CD4-positive, alpha-beta T cell treated with Interleukin-21 for 1 hour (primary cell): Measurements from ENCODE around the gene DCC.

ENCODE experiments used
- DNase-seq: peaks from one replicate; pipeline ENCODE4 v3.0.0-alpha.2; 2020

The DCC gene

GRCh38 chr18:53131001-53131400 is 791.0 kb downstream of the DCC start:
- DNase-seq: no peak

- DNase-seq: no peak
Measured at GRCh38 chr18:53134711-53135110, 794.7 kb downstream of the DCC start.

- no peak for DNase-seq
Measured at GRCh38 chr18:53135654-53136053, 795.7 kb downstream of the DCC start.

- no peak for DNase-seq
Measured at GRCh38 chr18:53139746-53140500, 799.9 kb downstream of the DCC start.

DNA sequence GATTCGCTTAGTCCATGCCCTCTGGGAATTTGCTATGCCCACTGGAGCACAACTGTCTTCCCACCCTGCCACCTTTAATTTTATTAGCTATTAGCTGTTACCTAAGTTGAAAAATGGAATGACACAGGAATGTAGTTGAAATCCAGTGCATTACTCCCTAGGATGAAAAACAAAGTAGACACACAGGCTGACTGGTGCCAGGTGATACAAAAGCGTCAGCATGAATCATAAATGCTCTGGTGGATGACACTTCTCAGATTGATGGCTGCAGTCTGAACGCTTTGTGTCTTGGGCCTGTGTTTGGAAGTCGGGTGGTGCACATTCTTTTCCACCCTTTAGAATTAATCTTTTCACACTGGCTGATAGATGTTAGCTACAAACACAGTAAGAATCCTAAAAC is 802.0 kb downstream of the DCC start:
- DNase-seq: no peak

DNA sequence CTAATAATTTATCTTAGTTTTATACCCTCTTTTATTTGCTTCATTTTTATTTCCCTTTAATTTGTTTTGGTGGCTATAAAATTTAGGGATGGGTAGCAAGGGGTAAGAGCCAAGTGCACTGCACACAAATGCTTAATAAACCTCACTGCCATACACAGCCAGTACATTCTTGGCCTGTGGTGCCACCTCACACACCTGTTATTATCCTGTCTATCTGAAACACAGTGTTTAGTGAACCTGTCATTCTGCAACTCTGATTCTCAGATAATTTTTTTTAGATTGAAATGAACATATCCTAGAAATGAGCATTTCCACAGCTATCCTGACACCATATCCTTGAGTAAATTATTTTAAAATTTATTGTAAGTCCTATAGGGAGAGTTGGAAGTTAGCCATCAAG is 807.5 kb downstream of the DCC start:
- no peak for DNase-seq

- no peak for DNase-seq
Measured at GRCh38 chr18:53148123-53148522, 808.1 kb downstream of the DCC start.

- DNase-seq: no peak
Measured at GRCh38 chr18:53152476-53152875, 812.5 kb downstream of the DCC start.

DNA sequence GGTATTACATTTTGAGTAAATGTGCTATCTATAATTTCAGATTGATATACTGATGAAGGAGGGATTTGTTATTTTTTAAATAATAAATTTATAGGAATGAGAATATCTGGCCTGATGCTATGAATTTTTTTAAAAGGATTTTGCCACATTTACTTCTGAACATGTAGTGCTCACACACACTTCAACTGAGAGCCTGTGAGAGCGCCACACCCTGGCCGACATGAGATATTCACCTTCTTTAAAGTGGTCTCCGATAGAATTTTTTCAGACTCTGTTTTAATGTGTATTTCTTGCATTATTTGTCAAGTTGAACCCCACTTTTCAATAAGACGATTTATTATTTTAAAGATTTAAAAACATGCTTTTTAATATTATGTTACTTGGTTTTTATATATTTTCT is 813.3 kb downstream of the DCC start:
- DNase-seq: no peak

DNA sequence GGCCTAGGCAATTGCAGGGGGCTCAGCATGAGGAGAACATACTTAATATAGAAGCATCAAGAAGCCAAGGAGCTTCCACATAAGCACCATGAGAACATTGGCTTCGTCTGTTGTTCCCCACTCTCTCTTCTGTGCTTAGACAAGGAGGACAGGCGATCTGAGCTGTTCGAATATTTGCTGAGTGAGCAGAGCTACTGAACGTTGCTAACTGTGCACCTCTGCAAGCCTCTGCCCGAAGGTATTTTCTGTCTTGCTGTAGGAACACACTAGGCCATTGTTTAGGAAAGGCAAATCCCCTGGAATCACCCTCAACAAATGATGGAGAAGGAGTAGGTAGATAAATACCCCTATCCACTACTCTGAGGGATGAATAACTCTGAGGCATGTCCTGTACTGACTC is 813.8 kb downstream of the DCC start:
- DNase-seq: no peak

DNA sequence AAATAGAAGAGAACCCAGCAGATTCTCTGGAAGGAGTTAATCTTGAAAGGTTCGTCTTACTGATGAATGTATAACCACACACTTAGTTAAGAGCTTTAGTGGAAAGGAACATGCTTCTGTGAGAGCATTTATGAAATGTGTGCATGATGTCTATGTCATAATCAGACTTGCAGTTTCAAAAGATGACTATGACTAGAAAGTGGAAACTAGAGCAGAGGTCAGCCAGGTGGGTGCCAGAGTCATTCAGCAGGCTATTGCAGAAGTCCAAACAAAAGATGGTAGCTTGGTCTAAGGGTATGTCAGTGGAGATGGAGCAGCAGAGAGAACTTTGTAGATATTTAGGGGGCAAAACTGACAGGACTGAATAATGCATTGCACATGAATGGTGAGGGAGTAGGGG is 825.8 kb downstream of the DCC start:
- no peak for DNase-seq

DNA sequence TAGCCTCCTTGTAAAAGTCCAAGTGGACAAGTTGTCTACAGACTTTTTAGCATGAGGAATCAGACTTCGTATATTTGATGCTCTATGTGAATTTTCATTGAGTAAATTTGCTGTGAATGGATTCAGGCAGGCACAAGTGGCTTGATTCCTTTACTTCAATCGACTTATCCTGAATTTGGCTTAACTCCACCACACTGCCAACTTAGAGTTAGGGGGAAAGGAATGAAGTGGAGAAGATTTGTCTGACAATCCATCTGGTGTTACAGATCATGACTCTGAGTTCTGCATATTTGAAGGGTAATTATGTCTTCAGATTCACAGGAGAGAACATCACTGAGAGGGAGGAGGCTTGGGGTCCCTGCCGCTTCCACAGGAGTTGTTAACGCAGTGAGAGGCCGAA is 829.3 kb downstream of the DCC start:
- no peak for DNase-seq

- no peak for DNase-seq
Measured at GRCh38 chr18:53191634-53192033, 851.6 kb downstream of the DCC start.

DNA sequence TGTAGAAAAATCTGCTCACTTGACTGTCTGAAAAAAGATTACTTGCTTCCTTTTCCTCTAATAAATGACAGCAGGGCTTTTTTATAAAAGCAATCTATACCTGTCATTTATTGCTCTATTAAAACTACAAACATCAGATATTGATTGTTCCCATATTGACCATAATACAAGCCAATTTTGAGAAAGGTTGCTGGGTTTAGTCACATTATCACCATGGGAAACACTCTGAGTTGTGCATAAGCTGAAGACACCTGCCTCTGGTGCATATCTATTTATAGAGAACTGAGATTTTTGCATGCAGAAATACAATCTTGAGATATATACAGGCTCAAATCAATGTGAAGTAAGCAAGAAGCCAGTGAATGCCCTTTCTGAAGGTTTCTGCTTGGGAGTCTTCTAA is 853.9 kb downstream of the DCC start:
- DNase-seq: no peak

- no peak for DNase-seq
Measured at GRCh38 chr18:53219853-53220252, 879.9 kb downstream of the DCC start.

DNA sequence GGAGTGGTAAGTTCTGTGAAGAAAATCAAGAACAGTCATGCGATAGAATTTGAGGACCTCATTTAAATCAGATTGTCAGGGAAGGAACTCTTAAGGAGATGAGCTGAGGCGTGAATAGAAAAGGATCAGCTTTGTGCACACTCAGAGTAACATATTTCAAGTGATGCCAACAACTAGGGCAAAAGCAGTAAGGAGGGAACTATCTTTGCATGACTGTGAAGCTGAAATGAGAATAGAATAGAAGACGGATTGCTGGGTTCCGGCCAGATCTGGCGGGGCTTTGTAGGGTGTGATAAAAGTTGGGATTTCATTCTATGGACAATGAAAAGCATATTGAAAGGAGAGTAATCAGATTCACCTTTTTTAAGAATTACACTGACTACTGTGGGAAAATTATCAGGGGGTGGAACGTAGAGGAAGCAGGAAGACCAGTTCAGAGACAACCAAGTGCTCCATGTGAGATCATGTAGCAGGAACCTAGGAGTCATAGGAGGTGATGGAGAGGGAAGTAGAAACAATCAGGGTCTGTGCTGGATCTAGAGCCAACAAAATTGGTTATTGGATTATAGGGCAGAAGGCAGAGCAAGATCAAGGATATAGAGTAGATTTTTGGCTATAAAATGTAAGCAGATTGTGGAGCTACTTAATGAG is 884.3 kb downstream of the DCC start:
- no peak for DNase-seq

- DNase-seq: no peak
Measured at GRCh38 chr18:53225567-53226325, 885.7 kb downstream of the DCC start.

GRCh38 chr18:53234610-53235009 is 894.6 kb downstream of the DCC start:
- no peak for DNase-seq

DNA sequence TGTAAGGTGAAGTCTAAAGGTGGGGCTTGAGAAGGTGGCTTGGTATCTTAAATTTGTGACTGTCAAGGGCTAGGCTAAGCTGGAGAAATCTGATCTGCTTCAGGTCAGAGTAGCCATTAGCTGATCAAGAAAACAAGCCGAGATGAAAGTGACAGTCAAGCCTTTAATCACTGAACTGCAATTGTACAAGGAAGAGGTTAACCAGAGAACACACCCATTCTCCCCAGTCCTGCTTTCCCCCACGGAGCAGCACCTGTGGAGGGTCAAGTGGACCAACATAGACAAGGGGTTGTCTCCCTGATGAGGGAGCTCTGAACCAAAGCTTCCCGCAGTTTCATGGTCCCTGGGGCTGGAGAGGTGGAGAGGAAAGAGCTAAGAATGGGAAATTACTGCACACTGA is 901.2 kb downstream of the DCC start:
- no peak for DNase-seq

- DNase-seq: no peak
Measured at GRCh38 chr18:53253789-53254188, 913.8 kb downstream of the DCC start.

DNA sequence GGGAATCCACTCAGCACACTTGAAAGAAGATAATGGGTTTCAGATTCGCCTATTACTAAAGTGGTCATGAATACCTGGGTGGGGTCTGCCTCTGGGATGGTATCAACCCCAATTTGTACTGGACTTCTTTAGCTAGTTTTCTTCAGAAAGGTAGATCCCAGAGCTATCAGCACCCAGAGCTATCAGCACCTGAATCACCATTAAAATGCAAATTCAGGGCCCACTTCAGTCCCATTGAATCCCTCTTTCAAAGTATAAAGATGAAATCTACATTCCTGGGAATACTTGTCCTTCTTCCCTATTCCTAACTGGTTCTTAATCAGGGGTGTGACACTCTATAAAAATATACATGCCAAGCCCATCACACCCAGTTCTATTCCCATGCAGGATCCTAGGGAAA is 914.3 kb downstream of the DCC start:
- DNase-seq: no peak

DNA sequence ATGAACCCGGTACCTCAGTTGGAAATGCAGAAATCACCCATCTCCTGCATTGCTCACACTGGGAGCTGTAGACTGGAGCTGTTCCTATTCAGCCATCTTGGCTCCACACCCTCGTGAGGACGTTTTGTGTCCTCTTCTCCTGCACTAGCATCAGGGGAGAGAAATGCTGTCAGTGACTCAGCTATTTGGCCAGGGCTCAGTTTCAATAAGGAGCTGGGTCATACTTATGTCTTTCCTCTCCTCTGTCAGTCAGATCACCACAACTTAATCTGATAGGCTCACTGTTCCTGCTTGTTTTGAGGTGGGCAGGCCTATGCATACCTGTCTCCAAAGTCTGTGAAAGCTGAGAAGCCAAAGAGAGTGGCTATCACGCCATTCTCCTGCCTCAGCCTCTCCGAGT is 921.2 kb downstream of the DCC start:
- no peak for DNase-seq

DNA sequence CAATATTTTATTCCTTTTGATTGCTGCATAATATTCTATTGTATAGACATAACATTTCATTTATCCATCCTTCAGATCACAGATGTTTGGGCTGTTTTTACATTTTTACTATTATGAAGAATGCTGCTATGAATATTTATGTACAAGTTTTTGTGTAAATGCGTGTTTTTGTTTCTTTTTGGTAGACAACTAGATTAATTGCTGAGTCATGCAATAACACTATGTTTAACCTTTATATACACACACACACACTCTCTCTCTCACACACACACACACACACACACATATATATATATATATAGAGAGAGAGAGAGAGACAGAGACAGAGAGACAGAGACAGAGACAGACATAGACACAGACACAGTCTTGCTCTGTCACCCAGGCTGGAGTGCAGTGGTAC is 926.9 kb downstream of the DCC start:
- no peak for DNase-seq

GRCh38 chr18:53268455-53268854 is 928.5 kb downstream of the DCC start:
- DNase-seq: no peak
